AG04449 (cell line): Measurements from ENCODE around the gene NFAT5.
"Not testable (repeated sequence)": the region's sequence is repeated elsewhere in the genome, so short reads cannot be mapped to it uniquely, and the experiment has no call there.

Experiments used
- CTCF ChIA-PET: fragments of 350-600 bp; formaldehyde crosslinking; extraction: SDS; loops from one replicate; lab custom pipeline; 2021; ENCODE audit warnings: antibody characterized with exemption; lab: Yijun Ruan, JAX
- POLR2A ChIA-PET: fragments of 400-600, 350-600 bp; formaldehyde crosslinking; extraction: SDS; loops from one replicate; lab custom pipeline; 2020; ENCODE audit warnings: antibody characterized with exemption, inconsistent platforms; lab: Yijun Ruan, JAX
- DNase-seq: peaks from one replicate; pipeline ENCODE4 v3.0.0-alpha.2; 2010; ENCODE audit warnings: low read depth, low spot score
- H3K4me3 ChIP-seq: 2 replicates; pipeline ENCODE4 v1.5.1; 2011; ENCODE audit warnings: low read depth, mild to moderate bottlenecking, control low read depth, low read length
- TF ChIP-seq, protein P1 (sequence below): IDR thresholded peaks from one replicate; pipeline ENCODE4 v1.5.1; 2011; ENCODE audit warnings: mild to moderate bottlenecking, moderate library complexity, low read length, control low read depth, inconsistent platforms; ENCODE audit not compliant: insufficient read depth; ENCODE audit errors: missing control alignments

NFAT5 gene

DNA sequence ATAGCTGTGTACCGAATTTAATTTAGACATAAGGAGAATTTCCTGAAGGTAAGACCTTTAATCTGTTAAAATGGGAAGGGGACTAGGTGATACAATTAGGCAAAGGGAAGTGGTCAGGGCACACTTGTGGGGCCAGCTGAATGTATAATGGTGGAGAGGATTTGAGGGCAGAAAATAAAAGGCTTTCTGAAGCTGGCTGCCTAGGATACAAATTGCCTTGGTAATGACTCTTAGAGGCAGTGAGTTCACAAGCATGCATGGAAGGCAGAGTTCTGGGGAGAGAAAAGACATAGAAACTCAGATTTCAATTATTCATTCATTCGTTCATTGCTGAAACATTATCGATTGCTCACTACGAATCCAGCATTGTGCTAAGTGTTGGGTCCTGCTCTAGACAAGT, 12.4 kb upstream of the NFAT5 start:
- no peak overlapping the region for H3K4me3 ChIP-seq
- DNase-seq: no peak
- ChIA-PET POLR2A (no interaction called here), CTCF (no interaction called here)
- TF ChIP-seq, protein P1, sequence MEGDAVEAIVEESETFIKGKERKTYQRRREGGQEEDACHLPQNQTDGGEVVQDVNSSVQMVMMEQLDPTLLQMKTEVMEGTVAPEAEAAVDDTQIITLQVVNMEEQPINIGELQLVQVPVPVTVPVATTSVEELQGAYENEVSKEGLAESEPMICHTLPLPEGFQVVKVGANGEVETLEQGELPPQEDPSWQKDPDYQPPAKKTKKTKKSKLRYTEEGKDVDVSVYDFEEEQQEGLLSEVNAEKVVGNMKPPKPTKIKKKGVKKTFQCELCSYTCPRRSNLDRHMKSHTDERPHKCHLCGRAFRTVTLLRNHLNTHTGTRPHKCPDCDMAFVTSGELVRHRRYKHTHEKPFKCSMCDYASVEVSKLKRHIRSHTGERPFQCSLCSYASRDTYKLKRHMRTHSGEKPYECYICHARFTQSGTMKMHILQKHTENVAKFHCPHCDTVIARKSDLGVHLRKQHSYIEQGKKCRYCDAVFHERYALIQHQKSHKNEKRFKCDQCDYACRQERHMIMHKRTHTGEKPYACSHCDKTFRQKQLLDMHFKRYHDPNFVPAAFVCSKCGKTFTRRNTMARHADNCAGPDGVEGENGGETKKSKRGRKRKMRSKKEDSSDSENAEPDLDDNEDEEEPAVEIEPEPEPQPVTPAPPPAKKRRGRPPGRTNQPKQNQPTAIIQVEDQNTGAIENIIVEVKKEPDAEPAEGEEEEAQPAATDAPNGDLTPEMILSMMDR: no peak

DNA sequence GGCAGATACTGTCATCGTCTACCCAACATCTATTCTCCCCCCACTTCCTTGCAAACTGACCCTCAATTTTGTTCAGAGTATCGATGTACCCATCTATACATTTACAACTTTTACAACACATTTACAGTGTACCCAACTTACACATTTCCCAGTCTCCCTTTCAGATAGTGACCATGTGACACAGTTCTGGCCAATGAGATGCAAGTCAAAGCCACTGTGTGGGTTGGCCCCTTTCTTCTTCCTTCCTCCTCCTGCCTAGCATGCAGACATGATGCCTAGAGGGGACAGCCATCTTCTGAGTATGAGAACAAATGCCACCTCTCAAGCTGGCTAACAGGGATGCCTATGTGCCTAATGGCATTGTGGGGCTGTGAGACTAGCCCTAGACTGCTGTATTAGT, 11.3 kb upstream of the NFAT5 start:
- TF ChIP-seq, protein P1: no peak

DNA sequence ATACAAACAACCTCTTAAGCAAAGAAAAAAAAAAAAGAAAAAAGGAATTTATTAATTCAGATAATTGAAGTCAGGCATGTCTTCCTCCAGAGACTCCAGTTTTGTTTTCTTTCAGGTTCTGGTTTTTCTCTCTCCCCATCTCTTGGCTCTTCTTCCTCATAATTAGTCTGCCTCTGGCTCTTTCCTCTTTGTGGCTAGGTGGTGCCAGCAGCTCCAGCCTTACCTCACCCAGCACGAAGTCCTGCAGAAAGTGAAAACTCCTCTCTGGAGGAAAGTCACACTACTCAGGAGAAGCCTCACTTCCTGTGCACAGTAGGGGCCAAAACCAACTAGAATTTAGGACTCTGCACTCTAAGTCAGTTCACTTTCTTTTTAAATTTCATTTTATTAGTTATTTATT, 10.3 kb upstream of the NFAT5 start:
- no peak for DNase-seq
- ChIA-PET CTCF (no interaction called here), POLR2A (no interaction called here)
- TF ChIP-seq, protein P1: no peak
- no peak overlapping the region for H3K4me3 ChIP-seq

More for the DNA sequence above, 11.3 kb upstream of the NFAT5 start:
- ChIA-PET POLR2A (no interaction called here), CTCF (interaction anchor here (1.0 kb wide), 1 partner anchor 158 kb away, joined by 3 read pairs; no protein-coding TSS in a partner anchor)
- DNase-seq: no peak
- H3K4me3 ChIP-seq: no peak overlapping the region

DNA sequence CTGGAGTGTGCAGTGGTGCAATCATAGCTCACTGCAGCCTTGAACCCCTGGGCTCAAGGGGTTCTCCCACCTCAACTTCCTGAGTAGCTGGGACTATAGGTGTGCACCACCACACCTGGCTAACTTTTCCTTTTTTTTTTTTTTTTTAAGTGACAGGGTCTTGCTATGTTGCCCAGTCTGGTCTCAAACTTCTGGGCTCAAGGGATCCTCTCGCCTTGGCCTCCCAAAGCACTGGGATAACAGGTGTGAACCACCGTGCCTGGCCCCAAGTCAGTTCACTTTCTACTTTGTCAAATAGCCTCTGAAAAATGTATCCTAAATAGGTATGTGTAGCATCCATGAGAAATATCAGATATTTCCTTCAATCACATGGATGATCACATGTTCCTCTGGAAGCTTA, 9.9 kb upstream of the NFAT5 start:
- no peak overlapping the region for H3K4me3 ChIP-seq
- POLR2A ChIA-PET: no interaction called here
- DNase-seq: no peak
- CTCF ChIA-PET: no interaction called here
- TF ChIP-seq, protein P1: no peak

DNA sequence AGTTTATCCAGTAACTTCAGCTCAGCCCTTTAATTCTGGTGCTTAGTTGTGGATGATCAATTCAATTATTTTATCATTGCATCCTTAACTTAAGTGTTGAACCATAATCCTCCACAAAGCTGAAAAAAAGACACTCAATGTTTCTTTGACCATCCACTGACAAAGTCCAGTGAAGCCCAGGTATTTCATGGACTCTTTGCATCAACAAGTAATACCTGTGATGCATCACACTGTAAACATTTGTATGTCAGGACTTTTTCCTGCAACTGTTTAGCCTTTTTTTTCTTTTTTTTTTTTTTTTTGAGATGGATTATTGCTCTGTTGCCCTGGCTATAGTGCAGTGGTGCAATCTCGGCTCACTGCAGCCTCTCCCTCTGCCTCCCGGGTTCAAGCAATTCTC, 6.6 kb upstream of the NFAT5 start:
- ChIA-PET CTCF (no interaction called here), POLR2A (interaction anchor here (0.7 kb wide), 1 partner anchor 29 kb away, joined by 4 read pairs; no protein-coding TSS in a partner anchor)
- no peak overlapping the region for H3K4me3 ChIP-seq
- DNase-seq: no peak
- TF ChIP-seq, protein P1: no peak

DNA sequence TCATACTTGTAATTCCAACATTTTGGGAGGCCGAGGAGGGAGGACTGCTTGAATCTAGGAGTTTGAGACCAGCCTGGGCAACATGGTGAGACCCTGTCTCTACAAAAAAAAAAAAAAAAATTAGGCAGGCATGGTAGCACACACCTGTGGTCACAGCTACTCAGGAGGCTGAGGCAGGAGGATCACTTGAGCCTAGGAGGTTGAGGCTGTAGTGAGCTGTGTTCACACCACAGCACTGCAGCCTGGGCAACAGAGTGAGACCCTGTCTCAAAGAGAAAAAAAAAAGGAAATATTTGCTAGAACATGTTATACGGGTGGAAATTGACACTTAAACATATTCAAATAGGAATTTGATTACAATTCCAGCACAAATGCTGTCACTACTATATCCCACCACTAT, 4.4 kb upstream of the NFAT5 start:
- CTCF ChIA-PET, DNase-seq, POLR2A ChIA-PET, H3K4me3 ChIP-seq: not testable (repeated sequence)

DNA sequence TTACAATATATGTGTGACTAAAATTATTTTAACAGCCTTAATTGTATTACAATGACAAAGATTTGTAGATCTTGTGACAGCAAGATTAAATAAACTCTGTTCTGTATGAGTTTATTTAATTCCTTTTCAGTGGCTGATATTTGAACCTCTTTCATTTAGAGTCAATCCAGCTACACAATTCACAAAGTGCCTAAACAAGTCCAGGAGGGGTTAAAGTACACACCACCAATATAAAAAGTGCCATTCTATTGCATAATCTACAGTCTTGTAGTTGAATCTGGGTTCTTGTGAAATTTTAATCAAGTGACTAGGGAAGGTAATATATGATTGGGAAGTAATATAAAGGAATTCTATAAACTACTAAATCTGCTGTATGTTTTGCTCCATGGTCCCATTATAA, 3.9 kb upstream of the NFAT5 start:
- DNase-seq: no peak
- H3K4me3 ChIP-seq: no peak overlapping the region
- CTCF ChIA-PET: no interaction called here
- POLR2A ChIA-PET: no interaction called here
- TF ChIP-seq, protein P1: no peak
